Midbrain (tissue), 1 donor: ENCODE data around the gene PRDM15.

Experiments
- DNase-seq: peaks from one replicate; lab custom pipeline; 2025; lab: John Stamatoyannopoulos, UW

Gene PRDM15

GRCh38 chr21:41824466-41825207 is 54.5 kb downstream of the PRDM15 start:
- DNase-seq: no peak

- DNase-seq: no peak
Observed at GRCh38 chr21:41823906-41824305, 55.2 kb downstream of the PRDM15 start.

- no peak for DNase-seq
Observed at GRCh38 chr21:41823166-41823565, 56.0 kb downstream of the PRDM15 start.

GRCh38 chr21:41821756-41822431 is 57.2 kb downstream of the PRDM15 start:
- no peak for DNase-seq

GRCh38 chr21:41821081-41821755 is 57.9 kb downstream of the PRDM15 start:
- DNase-seq: no peak

GRCh38 chr21:41820384-41821080 is 58.6 kb downstream of the PRDM15 start:
- DNase-seq: no peak

- no peak for DNase-seq
Observed at GRCh38 chr21:41819856-41820281, 59.3 kb downstream of the PRDM15 start.

- no peak for DNase-seq
Observed at GRCh38 chr21:41819236-41819855, 59.8 kb downstream of the PRDM15 start.

GRCh38 chr21:41817877-41818855 is 61.0 kb downstream of the PRDM15 start:
- DNase-seq: no peak

- DNase-seq: peak; percentile 30
Observed at GRCh38 chr21:41817228-41817627, 61.9 kb downstream of the PRDM15 start.

GRCh38 chr21:41816583-41817165 is 62.5 kb downstream of the PRDM15 start:
- DNase-seq: peak; percentile 39

- DNase-seq: no peak
Observed at GRCh38 chr21:41815652-41816582, 63.2 kb downstream of the PRDM15 start.

GRCh38 chr21:41813226-41813625 is 65.9 kb downstream of the PRDM15 start:
- no peak for DNase-seq

- no peak for DNase-seq
Observed at GRCh38 chr21:41812679-41813078, 66.5 kb downstream of the PRDM15 start.

GRCh38 chr21:41810597-41810932 is 68.6 kb downstream of the PRDM15 start:
- no peak for DNase-seq

GRCh38 chr21:41809891-41810596 is 69.1 kb downstream of the PRDM15 start:
- no peak for DNase-seq

GRCh38 chr21:41808846-41809245 is 70.3 kb downstream of the PRDM15 start:
- no peak for DNase-seq

- DNase-seq: no peak
Observed at GRCh38 chr21:41808094-41808493, 71.0 kb downstream of the PRDM15 start.

GRCh38 chr21:41806773-41807172 is 72.4 kb downstream of the PRDM15 start:
- no peak for DNase-seq
